ENCODE results near the gene DTD1.

Gene DTD1

DNA sequence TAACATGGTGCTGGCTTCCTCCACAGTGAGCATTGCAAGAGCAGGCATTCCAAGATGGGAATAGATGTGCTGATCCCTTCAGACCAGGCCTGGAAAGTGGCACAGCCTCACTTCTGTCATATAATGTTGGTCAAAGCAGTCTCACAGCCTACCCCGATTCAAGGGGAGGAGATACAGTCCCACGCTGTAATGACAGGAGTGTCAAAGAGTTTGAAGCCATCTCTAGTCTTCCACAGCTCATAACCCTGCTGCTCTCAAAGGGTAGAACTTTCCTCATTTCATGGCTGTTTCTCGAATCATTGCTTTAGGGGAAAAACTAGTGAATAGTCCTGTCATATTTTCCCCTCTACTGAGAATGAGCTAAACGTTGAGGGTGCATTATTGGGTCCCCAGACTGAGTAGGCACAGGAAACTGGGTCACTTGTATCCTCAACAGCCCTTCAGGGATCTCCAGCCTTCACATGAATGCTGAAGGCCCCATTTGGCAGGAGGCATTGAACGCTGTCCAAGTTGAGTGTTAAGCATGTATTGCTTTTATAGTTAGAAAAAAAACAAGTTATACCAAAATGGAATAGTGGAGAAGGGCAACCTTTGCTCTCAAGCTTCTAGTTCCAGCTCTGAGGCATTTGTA is 27.3 kb downstream of the DTD1 start:
- DNase-seq (ENCODE audit: low read depth, low spot score): peak; percentile 22

DNA sequence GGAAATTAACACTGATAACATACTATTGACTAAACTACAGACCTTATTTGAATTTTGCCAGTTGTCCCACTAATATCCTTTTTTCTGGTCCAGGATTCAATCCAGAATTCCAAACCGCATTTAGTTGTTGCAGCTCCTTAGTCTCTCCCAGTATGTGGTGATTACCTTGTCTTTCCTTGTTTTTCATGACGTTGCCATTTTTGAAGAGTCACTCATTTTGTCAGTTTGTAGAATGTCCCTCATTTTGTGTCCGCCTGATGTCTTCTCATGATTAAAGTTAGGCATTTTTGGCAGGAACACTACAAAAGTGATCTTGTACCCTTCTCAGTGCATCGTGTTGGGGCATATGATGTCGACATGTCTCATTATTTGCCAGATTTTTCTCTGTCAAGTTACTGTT is 33.1 kb downstream of the DTD1 start:
- no peak for DNase-seq (ENCODE audit: low read depth, low spot score)

DNA sequence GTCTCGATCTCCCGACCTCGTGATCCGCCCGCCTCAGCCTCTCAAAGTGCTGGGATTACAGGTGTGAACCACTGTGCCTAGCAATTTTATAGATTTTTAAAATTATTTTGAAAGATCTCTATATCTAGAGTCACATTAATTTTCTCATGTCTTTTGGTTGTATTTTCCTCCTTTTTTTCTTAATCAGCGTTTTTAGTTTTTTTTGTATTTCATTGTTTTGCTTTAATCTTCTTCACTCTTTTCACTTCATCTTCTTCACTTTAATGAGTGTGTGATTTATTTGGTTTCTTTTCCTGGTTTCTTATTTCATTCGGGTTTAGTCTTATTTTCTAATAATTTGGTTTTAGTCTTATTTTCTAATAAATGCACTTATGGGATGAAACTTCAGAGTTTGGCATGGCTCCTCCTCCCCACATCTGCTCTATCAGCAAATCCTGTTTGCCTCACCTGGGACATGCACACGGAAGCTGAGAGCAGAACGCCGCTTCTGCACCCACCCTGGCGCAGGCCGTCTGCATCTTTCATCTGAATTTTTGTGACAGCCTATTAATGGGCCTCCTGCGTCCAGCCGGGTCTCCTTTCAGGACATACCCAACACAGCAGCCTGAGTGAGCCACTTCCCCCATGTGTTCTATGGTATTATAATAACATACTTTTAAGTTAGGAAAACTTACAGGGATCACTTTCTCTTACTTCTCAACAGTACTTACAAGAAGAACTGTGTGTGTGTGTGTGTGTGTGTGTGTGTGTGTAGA is 35.5 kb downstream of the DTD1 start:
- no peak for DNase-seq (ENCODE audit: low read depth, low spot score)

DNA sequence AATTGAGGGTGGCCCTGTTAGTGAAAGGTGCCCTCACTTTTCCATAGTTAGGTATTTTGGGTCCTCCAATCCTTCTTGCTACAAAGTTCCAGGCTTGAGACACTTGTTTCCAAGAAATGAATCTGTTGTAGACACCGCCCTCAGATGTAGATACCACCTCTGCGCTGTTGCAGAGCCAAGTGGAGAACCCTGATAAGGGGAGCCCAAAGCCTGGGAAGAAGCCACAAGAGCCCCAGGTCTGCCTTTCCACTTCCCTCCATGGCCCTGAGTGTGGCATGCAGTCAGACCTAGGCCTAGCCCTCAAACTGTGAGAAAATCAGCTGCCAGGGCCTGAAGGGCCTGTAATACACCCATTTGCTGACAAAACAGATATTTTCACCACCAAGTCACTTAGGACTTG is 37.1 kb downstream of the DTD1 start:
- DNase-seq (ENCODE audit: low read depth, low spot score): no peak

DNA sequence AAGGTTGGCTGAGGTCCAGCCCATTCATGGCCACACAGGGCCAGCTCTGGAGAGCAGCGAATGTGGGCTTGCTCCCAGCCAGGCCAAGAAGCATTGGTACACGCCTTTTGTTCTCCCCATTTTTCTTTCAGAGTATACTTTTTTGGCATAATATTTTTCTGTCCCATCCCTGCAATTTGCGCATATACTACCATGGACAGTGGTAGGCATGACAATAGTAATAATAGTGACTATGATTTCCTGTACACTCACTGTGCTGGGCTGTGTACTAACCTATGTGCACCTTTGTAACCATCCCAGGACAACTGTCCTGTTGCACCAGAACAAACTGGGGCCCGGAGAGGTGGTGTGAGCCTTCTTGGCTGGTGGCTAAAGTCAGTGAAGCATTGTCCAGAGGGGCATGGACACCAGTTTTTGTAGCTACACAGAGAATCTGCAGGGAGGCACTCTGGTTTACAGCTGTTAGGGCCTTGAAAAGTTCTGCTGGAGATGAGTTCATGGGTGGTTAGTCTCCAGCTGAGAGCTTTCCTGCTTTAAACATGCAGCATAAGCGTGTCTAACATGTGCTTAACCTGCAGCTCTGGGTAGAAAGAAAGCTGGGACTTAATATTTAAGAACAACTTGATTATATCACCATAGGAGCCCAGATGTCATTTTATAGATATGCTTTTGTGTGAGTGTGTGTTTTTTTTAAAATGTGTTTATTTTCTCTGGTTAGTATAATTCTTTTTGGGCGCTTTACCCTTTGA is 38.2 kb downstream of the DTD1 start:
- no peak for DNase-seq (ENCODE audit: low read depth, low spot score)

DNA sequence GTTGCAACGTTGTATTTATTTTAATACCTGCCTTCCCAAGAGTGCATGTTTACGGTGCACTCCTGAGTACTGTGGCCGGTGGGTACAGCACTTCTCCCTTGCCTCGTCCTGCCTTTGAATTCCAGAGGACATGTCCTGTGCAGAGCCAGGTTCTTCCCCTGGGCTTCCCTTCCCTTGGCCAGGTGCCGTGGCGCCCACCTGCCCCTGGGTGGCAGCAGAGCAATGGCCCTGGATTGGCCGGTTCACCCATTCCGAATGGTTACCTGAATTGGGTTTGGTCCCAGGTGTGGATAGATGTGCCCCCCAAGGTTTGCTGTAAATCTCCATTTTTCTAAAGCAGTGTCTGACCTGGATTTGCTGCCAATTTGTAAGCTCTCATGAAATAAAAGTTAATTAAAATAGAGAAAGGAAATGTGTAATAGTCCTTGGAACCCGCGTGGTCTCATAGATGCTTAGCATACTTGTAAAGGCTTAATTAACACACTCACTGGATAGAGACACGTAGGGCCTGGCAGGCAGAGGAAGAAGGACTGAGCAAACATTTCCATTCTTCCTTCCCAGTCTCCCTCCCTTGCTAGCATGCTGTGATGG is 40.6 kb downstream of the DTD1 start:
- DNase-seq (ENCODE audit: low read depth, low spot score): peak; percentile 34

DNA sequence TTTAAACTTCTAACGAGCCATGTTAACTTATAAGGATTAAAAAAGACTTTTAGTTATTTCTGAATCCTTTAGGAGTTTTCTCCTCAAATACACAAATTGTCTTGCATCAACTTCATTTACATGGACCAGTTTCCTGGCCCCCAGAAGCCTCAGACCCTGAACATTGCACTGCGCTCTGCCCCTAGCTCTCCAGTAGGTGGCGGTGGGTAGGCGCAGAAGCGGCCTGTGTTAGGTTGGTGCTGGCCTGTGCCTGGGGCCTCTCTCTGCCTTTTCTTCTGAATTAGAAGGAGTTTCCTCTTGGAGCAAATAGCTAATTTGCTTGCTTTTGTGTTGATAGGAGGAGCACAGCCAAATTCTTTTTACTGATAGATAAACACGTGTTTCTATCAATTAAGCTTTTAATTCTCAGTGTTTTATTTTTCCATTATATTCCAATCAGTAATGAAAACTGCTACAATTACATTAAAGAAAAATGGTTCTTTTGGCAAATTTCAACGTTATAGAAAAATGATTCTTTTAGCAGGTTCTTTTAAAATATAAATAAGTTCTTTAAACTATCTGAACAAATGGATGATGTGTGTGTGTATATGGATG is 44.4 kb downstream of the DTD1 start:
- peak; percentile 83 for DNase-seq (ENCODE audit: low read depth, low spot score)

DNA sequence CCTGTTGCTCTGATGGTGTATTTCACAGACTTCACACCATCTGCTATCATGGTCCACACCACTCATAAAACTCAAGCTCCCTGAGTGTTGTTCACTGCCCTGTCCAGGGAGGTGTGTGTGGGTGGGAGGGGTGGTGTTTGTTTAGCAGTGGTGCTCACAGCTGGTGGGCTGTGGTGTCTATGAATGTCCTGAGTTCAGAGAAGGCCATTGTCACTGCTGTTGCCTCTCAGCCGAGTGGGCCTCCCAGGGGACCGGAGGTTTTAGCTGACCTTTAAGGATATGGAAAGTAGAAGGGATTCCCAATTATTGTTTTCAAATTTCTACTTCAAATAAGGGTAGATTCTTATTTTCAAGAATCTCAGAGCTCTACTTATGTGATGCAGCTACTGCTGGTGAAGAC is 45.6 kb downstream of the DTD1 start:
- no peak for DNase-seq (ENCODE audit: low read depth, low spot score)

DNA sequence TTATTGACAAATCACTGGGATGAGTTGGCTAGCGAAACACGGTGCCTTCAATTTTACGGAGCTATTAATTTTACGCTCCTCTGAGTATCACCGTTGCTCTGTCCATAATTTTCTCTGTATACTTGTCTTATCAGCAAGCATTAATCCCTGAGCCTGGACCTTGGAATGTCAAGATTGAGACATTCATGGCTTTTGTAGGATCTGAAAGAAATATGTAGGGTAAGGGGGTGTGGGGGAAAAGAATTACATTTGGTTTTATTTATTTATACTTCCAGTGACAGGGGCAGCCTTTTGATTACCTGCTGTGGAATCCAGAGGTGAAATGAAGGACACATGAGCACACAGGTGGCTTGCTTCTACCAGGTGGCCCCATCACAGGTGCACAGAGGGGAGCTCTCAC is 46.6 kb downstream of the DTD1 start:
- no peak for DNase-seq (ENCODE audit: low read depth, low spot score)

DNA sequence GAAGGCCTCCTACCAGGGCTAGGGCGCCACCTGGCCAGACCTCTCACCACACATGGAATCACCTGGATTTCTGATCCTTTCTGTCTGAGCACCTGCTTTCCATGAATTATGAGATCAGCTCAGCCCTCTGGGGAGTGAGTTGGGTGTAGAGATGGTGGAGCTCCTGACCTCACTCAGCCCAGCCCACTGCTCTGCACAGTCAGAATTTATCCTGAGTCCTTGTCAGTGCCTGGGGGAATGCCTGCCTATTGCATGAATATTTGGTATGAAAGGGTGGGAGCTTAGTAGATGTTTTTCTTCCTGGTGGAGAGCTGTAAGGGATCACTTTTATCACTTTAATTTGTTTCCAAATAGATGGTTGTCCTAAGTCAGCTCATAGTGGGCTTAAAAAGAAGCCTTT is 47.5 kb downstream of the DTD1 start:
- DNase-seq (ENCODE audit: low read depth, low spot score): no peak

DNA sequence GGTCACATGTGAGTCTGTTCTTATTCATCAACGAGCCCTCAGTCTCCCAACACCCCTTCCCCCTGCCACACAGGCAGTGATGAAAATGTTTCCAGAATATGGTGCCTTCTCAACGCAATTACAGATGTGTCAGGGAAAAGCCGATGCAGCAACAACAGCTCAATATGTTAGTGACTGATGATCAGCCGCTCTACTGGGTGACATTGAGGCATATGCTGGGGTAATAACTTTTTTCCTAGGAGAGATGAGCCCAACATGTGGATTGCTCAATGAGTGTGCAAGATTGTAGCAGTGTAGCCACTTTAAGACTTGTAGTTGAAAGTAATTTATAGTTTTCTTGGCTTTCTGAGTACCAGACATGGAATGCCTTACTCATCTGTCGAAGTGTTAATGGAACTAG is 49.4 kb downstream of the DTD1 start:
- no peak for DNase-seq (ENCODE audit: low read depth, low spot score)

DNA sequence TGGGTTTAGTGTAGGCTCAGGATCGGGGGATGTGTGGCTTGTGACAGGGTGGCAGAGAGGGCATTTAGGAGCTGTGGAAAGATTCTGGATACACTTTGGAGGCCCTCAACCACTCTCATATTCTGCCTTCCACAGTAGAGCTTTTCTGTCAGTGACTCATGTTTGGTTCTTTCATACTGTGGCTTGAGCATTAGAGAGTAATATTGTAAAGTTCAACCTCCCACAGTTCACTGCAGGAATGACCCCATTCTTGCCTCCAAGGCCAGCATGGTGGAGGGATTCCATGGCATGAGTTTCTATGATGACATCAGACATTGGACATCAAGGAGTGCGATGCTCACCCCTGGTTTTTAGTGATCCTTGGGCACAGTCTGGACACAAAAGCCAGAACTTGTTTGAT is 50.9 kb downstream of the DTD1 start:
- DNase-seq (ENCODE audit: low read depth, low spot score): peak; percentile 10

DNA sequence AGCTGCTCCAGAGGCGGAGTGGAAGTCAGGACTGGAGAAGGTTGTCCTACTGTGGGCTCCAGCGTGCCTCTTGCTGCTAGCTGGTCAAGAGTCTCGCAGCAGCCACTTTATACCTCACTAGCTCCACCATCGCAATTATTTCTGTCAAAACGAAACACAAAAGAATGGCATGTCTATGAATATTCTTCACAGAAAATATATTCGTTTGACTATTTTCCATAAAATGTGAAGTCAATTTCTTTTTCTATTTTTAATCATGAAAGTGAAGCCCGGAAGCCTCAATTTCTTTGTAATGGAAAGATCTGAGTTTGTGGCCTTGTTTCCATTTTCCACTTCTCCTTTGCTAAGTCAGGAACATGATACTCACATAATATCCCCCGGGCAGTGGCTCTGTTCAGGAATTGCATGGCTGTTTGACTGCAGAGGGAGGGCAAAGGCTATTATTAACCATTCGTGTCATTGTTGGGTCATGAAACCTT is 51.7 kb downstream of the DTD1 start:
- DNase-seq (ENCODE audit: low read depth, low spot score): no peak

DNA sequence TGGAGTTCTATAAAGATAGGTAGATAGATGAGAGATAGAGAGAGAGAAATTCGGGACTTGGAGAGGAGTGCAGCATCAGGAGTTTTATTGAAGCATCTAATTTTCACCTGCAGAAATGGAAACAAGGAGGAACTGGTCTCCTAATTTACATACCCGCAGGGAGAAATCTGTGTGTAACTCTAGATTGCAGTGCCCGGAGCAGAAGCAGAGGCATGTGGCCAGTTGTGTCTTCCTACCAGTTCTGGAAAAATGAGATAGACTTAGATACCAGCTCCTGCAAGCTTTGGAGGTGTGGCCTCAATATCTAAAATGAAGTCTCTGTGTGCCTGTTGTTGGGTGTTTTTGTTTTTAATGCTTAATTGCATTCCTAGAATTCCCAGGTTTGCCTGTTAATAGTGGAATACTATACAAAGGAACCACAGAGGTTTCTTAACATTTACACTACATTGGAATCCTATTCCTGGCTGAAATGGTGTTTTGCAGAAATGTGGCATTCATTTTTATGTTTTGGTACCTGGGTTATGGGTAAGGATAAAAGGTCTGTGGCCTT is 57.4 kb downstream of the DTD1 start:
- peak; percentile 34 for DNase-seq (ENCODE audit: low read depth, low spot score)

DNA sequence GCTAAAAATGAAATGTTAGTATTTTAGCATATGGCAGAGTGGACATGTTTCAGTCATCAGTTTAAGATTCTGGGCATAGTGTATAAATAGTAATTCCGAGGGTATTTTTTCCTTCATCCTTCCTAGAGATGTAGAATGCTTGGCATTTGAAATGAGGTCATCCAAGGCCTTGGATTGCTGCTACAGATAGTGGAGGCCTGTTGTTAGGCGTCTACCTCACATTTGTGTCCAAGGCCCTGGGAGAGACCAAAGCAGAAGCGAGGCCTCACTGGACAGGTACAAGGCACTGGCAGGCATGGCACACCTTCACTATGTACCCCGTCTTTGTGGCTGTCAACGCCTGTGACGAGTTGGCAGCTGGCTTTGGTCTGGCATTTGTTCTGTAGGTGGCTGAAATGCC is 58.0 kb downstream of the DTD1 start:
- DNase-seq (ENCODE audit: low read depth, low spot score): peak; percentile 38

DNA sequence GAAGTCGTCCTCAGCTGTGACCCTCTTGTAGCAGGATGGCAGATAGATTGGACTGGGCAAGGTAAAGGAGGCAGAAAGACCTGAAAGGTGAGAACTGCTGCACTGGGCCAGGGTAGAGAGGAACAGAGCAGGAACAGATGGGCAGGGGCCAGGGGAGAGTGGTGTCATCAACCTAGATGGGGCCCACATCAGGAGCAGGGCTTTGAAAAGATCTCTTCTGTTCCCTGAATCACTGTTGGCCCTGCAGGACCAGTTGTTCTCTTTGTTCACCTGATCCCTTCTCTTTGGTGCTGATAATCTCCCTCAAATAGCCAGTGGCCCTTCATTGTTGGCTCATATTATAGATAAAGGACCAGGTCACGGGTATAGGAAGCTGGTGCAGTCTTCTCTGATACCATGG is 59.9 kb downstream of the DTD1 start:
- no peak for DNase-seq (ENCODE audit: low read depth, low spot score)

DNA sequence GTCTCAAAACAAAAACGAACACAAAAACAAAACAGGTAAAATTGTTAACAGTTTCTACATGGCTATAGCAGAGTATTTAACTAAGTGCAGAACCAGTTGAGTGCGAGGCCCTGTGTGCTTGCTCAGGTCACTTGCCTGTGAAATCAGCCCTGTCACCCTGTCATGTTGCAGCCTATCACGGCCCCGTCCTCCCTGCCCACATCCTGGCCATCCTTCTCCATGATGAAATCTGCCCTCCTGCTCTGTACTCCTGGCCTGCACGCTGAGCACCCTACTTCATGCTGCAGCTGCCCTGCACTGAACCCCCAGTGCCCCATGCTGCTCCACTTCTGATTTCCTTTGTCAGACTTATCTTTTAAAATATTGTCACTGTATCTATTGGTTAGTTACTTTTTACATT is 62.4 kb downstream of the DTD1 start:
- no peak for DNase-seq (ENCODE audit: low read depth, low spot score)

DNA sequence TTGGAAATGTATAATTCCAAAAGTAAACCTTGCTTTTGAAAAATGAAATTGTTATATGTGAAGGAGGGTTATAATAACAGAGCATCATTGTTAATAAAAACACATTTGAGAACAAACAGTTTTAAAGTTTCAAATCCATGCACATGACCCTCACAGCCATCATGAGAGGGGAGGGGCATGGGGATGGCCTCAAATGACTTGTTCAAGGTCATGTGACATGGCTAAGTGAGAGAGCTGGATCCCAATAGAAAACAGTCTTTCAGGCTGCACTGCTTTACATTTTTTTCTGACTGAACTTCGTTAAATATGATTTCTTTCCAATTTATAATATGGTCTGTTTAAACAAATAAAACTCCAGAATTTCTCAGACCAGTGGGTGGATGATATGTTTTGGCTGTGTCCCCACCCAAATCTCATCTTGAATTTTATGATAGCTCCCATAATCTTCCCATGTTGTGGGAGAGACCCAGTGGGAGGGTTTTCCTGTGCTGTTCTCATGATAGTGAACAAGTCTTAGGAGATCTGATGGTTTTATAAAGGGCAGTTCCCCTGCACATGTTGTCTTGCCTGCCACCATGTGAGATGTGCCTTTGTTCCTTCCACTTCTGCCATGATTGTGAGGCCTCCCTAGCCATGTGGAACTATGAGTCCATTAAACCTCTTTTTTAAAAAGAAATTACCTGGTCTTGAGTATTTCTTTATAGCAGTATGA is 66.0 kb downstream of the DTD1 start:
- no peak for DNase-seq (ENCODE audit: low read depth, low spot score)

DNA sequence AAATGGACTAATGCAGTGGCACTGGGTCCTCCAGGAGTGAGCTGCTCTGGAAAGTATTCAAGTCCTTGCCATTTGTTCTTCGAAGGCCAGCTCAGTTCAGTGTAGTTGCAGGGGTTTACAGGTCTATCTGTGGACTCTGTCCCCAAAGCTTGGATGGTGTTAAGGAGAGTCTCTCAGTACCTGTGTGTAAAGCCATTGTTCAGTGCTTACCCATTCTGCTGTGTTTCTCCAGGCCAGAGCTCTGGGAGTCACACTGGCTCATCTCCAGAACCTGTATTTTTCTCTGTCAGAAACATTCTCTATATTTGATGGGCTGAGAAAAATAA is 66.6 kb downstream of the DTD1 start:
- DNase-seq (ENCODE audit: low read depth, low spot score): no peak

DNA sequence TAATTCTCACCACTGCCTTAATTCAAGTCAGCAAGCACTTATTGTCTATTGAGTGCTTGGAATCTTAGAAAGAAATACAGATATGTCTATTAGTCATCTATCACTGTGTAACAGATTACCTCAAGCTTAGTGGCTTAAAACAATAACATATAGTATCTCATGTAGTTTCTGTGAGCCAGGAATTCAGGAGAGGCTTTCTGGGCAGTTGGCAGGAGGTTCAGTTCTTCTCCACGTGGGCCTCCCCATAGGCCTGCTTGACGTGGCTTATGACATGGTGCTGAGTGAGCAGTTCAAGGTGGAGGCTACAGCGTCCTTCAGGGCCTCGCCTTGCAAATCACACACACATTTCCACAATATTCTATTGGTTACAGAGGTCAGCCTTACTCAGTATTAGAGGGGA is 69.7 kb downstream of the DTD1 start:
- DNase-seq (ENCODE audit: low read depth, low spot score): peak; percentile 54

Measured in astrocyte of the hippocampus (primary cell).